IPS-NIHi11 (cell line): Measurements from ENCODE around the gene ST6GAL1.

Experiments used
- DNase-seq: peaks from one replicate; pipeline ENCODE4 v3.0.0; 2012; ENCODE audit warnings: mixed read lengths, low spot score

Gene ST6GAL1

GRCh38 chr3:187112934-187113793, 182.8 kb downstream of the ST6GAL1 start:
- DNase-seq = peak; percentile 14

- no peak for DNase-seq
Observed at GRCh38 chr3:187114511-187114910, 184.2 kb downstream of the ST6GAL1 start.

- no peak for DNase-seq
Observed at GRCh38 chr3:187120326-187120725, 190.0 kb downstream of the ST6GAL1 start.

GRCh38 chr3:187122261-187122660, 191.9 kb downstream of the ST6GAL1 start:
- no peak for DNase-seq

- DNase-seq = no peak
Observed at GRCh38 chr3:187125319-187126031, 195.1 kb downstream of the ST6GAL1 start.
